ENCODE data around the gene RAB13. TPM values are rescaled to one million over a fixed set of nuclear protein-coding genes. Genes with fewer than 3 reads are reported as not detected.

RAB13 gene
- total and polyA plus RNA-seq, 9 donors = 21.5 to 109 (median 85.1) TPM

GRCh38 chr1:153968000-153968363, 18.2 kb downstream of the RAB13 start:
- Histone ChIP-seq H3K4me3 (ENCODE audit: low read length) (peak overlapping the region; percentile 73), H3K27me3 (ENCODE audit: control insufficient read depth, insufficient read depth, low read length) (no peaks in the 10 kb centered on the region), H3K36me3 (ENCODE audit: control insufficient read depth, insufficient read depth, low read length) (peaks cover 7% of the 10 kb centered on the region), H3K4me1 (ENCODE audit: control insufficient read depth, insufficient read depth, low read length) (peaks cover 30% of the 10 kb centered on the region), H3K9me3 (replicated peaks; ENCODE audit: control insufficient read depth, low read depth, low read length) (no peaks in the 10 kb centered on the region), H3K27ac (ENCODE audit: low read length) (peak overlapping the region; percentile 99)
- no peak for DNase-seq
- WGBS (ENCODE audit: insufficient coverage) = 0% methylated on average over 5 of the region's 8 CpGs

- Histone ChIP-seq H3K36me3 (ENCODE audit: control insufficient read depth, insufficient read depth, low read length) (peaks cover 3% of the 10 kb centered on the region), H3K4me3 (ENCODE audit: low read length) (peak within 1 kb of the TSS; percentile 73), H3K9me3 (replicated peaks; ENCODE audit: control insufficient read depth, low read depth, low read length) (no peaks in the 10 kb centered on the region), H3K27me3 (ENCODE audit: control insufficient read depth, insufficient read depth, low read length) (no peaks in the 10 kb centered on the region), H3K27ac (ENCODE audit: low read length) (peak within 1 kb of the TSS; percentile 99), H3K4me1 (ENCODE audit: control insufficient read depth, insufficient read depth, low read length) (peaks cover 36% of the 10 kb centered on the region)
- peak; percentile 99 for DNase-seq
- under 1% methylated on average over 59 of the region's 60 CpGs for WGBS (ENCODE audit: insufficient coverage)
Measured at GRCh38 chr1:153967107-153967999, 18.8 kb downstream of the RAB13 start, which contains the start of gene CREB3L4. Gene CREB3L4, plus strand, starts transcription at chr1:153967902. Its CDS starts 624 bp downstream, at chr1:153968526.

- DNase-seq = no peak
- H3K27me3 ChIP-seq (ENCODE audit: control insufficient read depth, insufficient read depth, low read length) = no peaks in the 10 kb centered on the region
- H3K27ac ChIP-seq (ENCODE audit: low read length) = peak overlapping the region; percentile 87
- peaks cover 52% of the 10 kb centered on the region for H3K4me1 ChIP-seq (ENCODE audit: control insufficient read depth, insufficient read depth, low read length)
- H3K9me3 ChIP-seq (replicated peaks; ENCODE audit: control insufficient read depth, low read depth, low read length) = no peaks in the 10 kb centered on the region
- WGBS (ENCODE audit: insufficient coverage) = 1% methylated on average over 18 of the region's 22 CpGs
- H3K36me3 ChIP-seq (ENCODE audit: control insufficient read depth, insufficient read depth, low read length) = peaks cover 21% of the 10 kb centered on the region
- H3K4me3 ChIP-seq (ENCODE audit: low read length) = peak overlapping the region; percentile 76
Measured at GRCh38 chr1:153963850-153964331, 22.2 kb downstream of the RAB13 start.

- H3K4me1 ChIP-seq (ENCODE audit: control insufficient read depth, insufficient read depth, low read length) = peaks cover 48% of the 10 kb centered on the region
- no peaks in the 10 kb centered on the region for H3K9me3 ChIP-seq (replicated peaks; ENCODE audit: control insufficient read depth, low read depth, low read length)
- 1% methylated on average over 39 of the region's 54 CpGs for WGBS (ENCODE audit: insufficient coverage)
- H3K27ac ChIP-seq (ENCODE audit: low read length) = peak within 1 kb of the TSS; percentile 87
- H3K36me3 ChIP-seq (ENCODE audit: control insufficient read depth, insufficient read depth, low read length) = peaks cover 21% of the 10 kb centered on the region
- peak; percentile 99 for DNase-seq
- H3K27me3 ChIP-seq (ENCODE audit: control insufficient read depth, insufficient read depth, low read length) = no peaks in the 10 kb centered on the region
- H3K4me3 ChIP-seq (ENCODE audit: low read length) = peak within 1 kb of the TSS; percentile 76
Measured at GRCh38 chr1:153963030-153963849, 22.9 kb downstream of the RAB13 start, which contains the start of gene SLC39A1. Gene SLC39A1, minus strand, starts transcription at chr1:153963537. Its CDS starts 822 bp downstream, at chr1:153962715.

DNA sequence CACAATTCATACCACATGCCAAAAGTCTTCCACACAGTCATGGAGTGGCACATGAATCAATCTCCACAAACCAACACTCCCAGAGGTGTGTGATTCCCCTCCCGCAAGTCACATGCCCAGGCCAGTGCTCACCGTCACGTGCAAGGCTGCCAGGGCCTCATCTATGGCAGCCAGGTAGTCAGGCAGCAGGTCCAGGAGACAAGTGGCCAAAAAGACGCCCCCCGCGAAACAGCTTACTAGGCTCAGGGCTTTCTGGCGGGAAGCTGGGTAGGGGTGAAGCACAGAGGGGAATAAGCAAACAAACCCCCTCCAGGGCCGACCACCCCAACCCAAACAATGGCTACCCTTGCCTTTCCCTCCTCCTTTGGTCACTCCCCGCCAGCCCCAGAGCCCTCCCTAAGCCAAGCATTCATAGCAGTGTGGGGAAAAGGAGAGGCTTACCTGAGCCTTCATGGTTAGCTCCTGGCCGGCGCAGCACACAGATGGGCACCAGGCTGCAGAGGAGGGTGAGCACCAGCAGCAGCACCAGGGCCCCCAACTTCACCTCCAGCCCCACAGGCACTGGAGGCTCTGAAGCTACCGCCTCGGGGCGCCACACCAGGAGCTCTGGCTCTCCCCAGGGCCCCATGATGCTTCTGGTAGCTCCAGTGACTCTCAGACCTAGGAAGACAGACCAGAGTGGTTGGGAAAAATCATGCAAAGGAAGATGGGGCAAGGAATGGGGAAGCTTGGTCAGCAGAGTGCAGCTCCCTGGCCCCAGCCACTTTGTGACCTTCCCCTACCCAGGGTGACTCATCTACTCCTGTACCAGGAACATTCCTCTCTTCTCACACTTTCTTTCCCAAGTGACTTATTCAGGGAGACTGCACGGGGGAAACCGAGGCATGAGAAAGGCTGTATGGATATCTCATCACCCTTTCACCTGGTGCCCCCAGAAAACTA, 23.8 kb downstream of the RAB13 start:
- 25% methylated on average over 4 of the region's 16 CpGs for whole genome bisulfite sequencing (ENCODE audit: insufficient coverage)
- Histone ChIP-seq H3K4me1 (ENCODE audit: control insufficient read depth, insufficient read depth, low read length) (peaks cover 46% of the 10 kb centered on the region), H3K4me3 (ENCODE audit: low read length) (peak overlapping the region; percentile 76)

DNA sequence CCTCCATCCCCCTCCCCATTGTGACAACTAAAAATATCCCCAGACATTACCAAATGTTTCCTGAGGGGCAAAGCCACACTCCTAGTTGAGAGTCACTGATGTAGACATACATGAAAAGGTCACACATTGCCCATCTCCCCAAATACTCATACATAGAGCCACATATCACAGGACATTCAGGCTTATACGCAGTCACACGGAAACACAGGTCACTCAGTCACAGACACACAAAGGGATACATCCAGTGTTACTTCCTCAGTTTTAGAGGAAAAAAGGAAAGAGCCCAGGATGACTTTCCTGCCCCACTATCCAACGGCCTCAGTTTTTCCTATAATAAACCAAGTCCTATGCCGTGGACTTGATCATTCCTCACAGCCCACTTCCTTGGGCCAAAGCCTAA, 24.7 kb downstream of the RAB13 start:
- Histone ChIP-seq H3K9me3 (replicated peaks; ENCODE audit: control insufficient read depth, low read depth, low read length) (no peaks in the 10 kb centered on the region), H3K36me3 (ENCODE audit: control insufficient read depth, insufficient read depth, low read length) (peaks cover 21% of the 10 kb centered on the region), H3K4me3 (ENCODE audit: low read length) (no peak overlapping the region), H3K27me3 (ENCODE audit: control insufficient read depth, insufficient read depth, low read length) (no peaks in the 10 kb centered on the region), H3K4me1 (ENCODE audit: control insufficient read depth, insufficient read depth, low read length) (peaks cover 53% of the 10 kb centered on the region), H3K27ac (ENCODE audit: low read length) (no peak overlapping the region)
- WGBS (ENCODE audit: insufficient coverage) = no CpG with 5 or more reads among the region's 4 CpGs
- no peak for DNase-seq

More for the DNA sequence above, 23.8 kb downstream of the RAB13 start:
- DNase-seq = peak; percentile 42
- H3K27ac ChIP-seq (ENCODE audit: low read length) = peak overlapping the region; percentile 87
- H3K36me3 ChIP-seq (ENCODE audit: control insufficient read depth, insufficient read depth, low read length) = peaks cover 21% of the 10 kb centered on the region
- no peaks in the 10 kb centered on the region for H3K27me3 ChIP-seq (ENCODE audit: control insufficient read depth, insufficient read depth, low read length)
- H3K9me3 ChIP-seq (replicated peaks; ENCODE audit: control insufficient read depth, low read depth, low read length) = no peaks in the 10 kb centered on the region

GRCh38 chr1:153960206-153960605, 25.9 kb downstream of the RAB13 start:
- H3K27me3 ChIP-seq (ENCODE audit: control insufficient read depth, insufficient read depth, low read length) = no peaks in the 10 kb centered on the region
- no peak overlapping the region for H3K27ac ChIP-seq (ENCODE audit: low read length)
- DNase-seq = no peak
- WGBS (ENCODE audit: insufficient coverage) = 94% methylated on average over 11 of the region's 11 CpGs
- H3K36me3 ChIP-seq (ENCODE audit: control insufficient read depth, insufficient read depth, low read length) = peaks cover 21% of the 10 kb centered on the region
- H3K4me1 ChIP-seq (ENCODE audit: control insufficient read depth, insufficient read depth, low read length) = peaks cover 48% of the 10 kb centered on the region
- H3K9me3 ChIP-seq (replicated peaks; ENCODE audit: control insufficient read depth, low read depth, low read length) = no peaks in the 10 kb centered on the region
- no peak overlapping the region for H3K4me3 ChIP-seq (ENCODE audit: low read length)

GRCh38 chr1:153959454-153959853, 26.7 kb downstream of the RAB13 start:
- H3K27me3 ChIP-seq (ENCODE audit: control insufficient read depth, insufficient read depth, low read length) = no peaks in the 10 kb centered on the region
- H3K4me1 ChIP-seq (ENCODE audit: control insufficient read depth, insufficient read depth, low read length) = peaks cover 46% of the 10 kb centered on the region
- H3K36me3 ChIP-seq (ENCODE audit: control insufficient read depth, insufficient read depth, low read length) = peaks cover 27% of the 10 kb centered on the region
- peak; percentile 39 for DNase-seq
- H3K4me3 ChIP-seq (ENCODE audit: low read length) = no peak overlapping the region
- WGBS (ENCODE audit: insufficient coverage) = 73% methylated on average over 2 of the region's 3 CpGs
- H3K27ac ChIP-seq (ENCODE audit: low read length) = peak overlapping the region; percentile 93
- H3K9me3 ChIP-seq (replicated peaks; ENCODE audit: control insufficient read depth, low read depth, low read length) = no peaks in the 10 kb centered on the region

DNA sequence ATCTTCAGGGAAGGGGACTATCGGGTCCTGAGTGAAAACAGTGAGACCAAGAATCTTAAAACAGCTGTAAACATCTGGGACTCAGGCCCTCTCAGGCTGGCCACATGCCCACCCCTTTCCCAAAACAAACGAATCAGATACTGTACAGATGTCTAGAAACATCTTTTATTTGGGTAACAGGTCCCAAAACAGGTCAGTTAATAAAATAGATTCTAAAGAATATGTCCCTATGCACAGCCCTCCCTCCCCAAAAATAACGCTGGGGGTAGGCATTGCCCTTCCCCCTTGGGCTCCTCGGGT, 27.2 kb downstream of the RAB13 start:
- H3K27ac ChIP-seq (ENCODE audit: low read length) = peak overlapping the region; percentile 93
- H3K4me1 ChIP-seq (ENCODE audit: control insufficient read depth, insufficient read depth, low read length) = peaks cover 42% of the 10 kb centered on the region
- WGBS (ENCODE audit: insufficient coverage) = 20% methylated on average over 1 of the region's 4 CpGs
- H3K4me3 ChIP-seq (ENCODE audit: low read length) = peak overlapping the region; percentile 31
- H3K27me3 ChIP-seq (ENCODE audit: control insufficient read depth, insufficient read depth, low read length) = no peaks in the 10 kb centered on the region
- peaks cover 32% of the 10 kb centered on the region for H3K36me3 ChIP-seq (ENCODE audit: control insufficient read depth, insufficient read depth, low read length)
- DNase-seq = no peak
- no peaks in the 10 kb centered on the region for H3K9me3 ChIP-seq (replicated peaks; ENCODE audit: control insufficient read depth, low read depth, low read length)

Measured in muscle of leg (tissue), 11 donors.